Psoas muscle (tissue), 8 donors: ENCODE data around the gene FAM53B. TPM values are rescaled to one million over a fixed set of nuclear protein-coding genes. Genes with fewer than 3 reads are reported as not detected.

Experiments
- ATAC-seq, 4 donors: fragments of 200-7000 bp; cut with Tn5 transposase; one replicate each; pipeline ENCODE4 v1.9.1; 2020; ENCODE audit warnings: moderate library complexity in 3 of 4, mild to moderate bottlenecking in 2 of 4
- DNase-seq, 2 donors: peaks; one replicate each; pipeline ENCODE4 v3.0.0-alpha.2; 2020
- H3K27ac ChIP-seq: fragments of 200-600 bp; one replicate; pipeline ENCODE4 v1.8.0; 2022
- H3K27me3 ChIP-seq, 3 donors: fragments of 200-600 bp in 1 of 3; one replicate each; pipeline versions ENCODE4 v1.6.1 to v1.8.0; 2013 to 2022; ENCODE audit warnings: low read length in 2 of 3, mild to moderate bottlenecking in 2 of 3, moderate library complexity in 1 of 3; ENCODE audit not compliant: insufficient read depth in 3 of 3
- H3K36me3 ChIP-seq, 2 donors: fragments of 200-600 bp in 1 of 2; one replicate each; pipeline versions ENCODE4 v1.6.1 to v1.8.0; 2013 to 2022; ENCODE audit warnings: low read depth in 1 of 2, mild to moderate bottlenecking in 1 of 2, moderate library complexity in 1 of 2; ENCODE audit not compliant: insufficient read depth in 1 of 2
- H3K4me1 ChIP-seq: fragments of 200-600 bp; one replicate; pipeline ENCODE4 v1.8.0; 2022
- H3K4me3 ChIP-seq: fragments of 200-600 bp; one replicate; pipeline ENCODE4 v1.8.0; 2022; ENCODE audit warnings: mild to moderate bottlenecking
- H3K9me3 ChIP-seq: fragments of 200-600 bp; one replicate; pipeline ENCODE4 v1.8.0; 2022
- WGBS, 3 donors: extraction: QIAGEN DNeasy Blood & Tissue Kit; methylation state at CpG; one replicate each; pipeline versions ENCODE4 v1.1.6 to v1.1.7; 2013; 5-methylcytosine and 5-hydroxymethylcytosine counted together
- intact Hi-C, 2 donors: fragments of 100-400 bp; cut with DNase I; formaldehyde crosslinking; loops; one replicate each; pipeline versions ENCODE4 v1.11.0 to v1.14.2; 2022
- polyA plus RNA-seq, 3 donors: library from polyadenylated mRNA; stranded (reverse); fragments of 200-250 nt; gene quantifications; one replicate each; pipeline ENCODE4 v1.2.3, GENCODE V29; 2013
- total RNA-seq, 4 donors: library from RNA; stranded (reverse); fragmentation: NEBNext Ultra II Directional in 2 of 4; extraction: Animal tissue kit (Norgen Biotek cat#: 25700) in 2 of 4; gene quantifications; one replicate each; pipeline versions ENCODE4 v1.2.1 to v1.2.4, GENCODE V29; 2021 to 2023
- TF ChIP-seq, protein P1 (sequence below): fragments of 200-600 bp; IDR thresholded peaks from one replicate; pipeline ENCODE4 v1.8.0; 2022; ENCODE audit warnings: antibody characterized with exemption
- donor health status: healthy with polysubstance abuse.
- donor health status: DM: no; HTN: no; CAD: no; lungs with moderate emphysema.
- donor health status: Bipolar disorder and iron deficiency.
- donor health status: healthy.
- donor health status: DM: yes; HTN: yes; CAD: no.
- donor health status: DM: no; HTN: no; CAD: no.
- donor health status: DM: no; HTN: no; CAD: no.
- donor health status: DM: yes; HTN: yes; CAD: no.

Gene FAM53B
- total and polyA plus RNA-seq, 7 donors, result 31.0 to 178 (median 49.5) TPM

DNA sequence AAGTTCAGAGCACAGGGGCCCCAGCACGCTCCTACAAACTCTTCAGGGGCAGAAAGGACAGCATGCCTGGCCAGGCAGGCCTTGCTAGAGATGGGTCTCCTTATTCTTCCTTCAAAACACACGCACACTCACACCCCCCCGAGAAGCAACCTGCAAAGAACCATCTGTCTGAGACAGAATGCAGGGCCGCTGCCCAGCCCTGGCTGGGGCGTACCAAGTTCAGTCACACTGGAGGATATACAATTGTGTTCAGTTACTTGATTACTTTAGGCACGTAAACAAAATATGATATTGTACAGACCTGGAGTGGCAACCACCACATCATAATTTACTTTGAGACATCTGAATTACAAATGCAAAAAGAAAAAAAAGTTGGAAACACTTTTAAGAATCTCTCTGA, 5.7 kb downstream of the FAM53B start:
- H3K4me1 ChIP-seq, result peaks cover 93% of the 10 kb centered on the region
- peak overlapping the region; percentile 95 for H3K27ac ChIP-seq
- no peak for ATAC-seq

DNA sequence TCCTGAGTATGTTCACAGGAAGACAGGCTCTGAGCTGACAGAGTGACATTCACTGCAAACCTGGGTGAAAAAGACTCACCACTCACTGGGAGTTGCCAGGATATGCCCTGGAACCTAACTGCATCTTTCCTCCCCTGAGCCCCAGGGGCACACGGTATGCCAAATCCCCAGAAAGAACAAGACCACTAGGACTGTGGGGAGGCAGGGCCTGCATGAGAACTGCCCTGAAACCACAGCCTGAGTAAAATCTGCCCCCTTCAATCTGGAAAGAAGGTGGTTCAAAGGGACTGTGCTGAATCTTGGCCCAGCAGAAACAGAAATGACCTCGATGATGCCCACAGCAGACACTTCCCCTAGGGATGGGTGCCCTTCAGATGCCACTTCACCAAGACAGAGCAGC, 6.5 kb downstream of the FAM53B start:
- H3K27ac ChIP-seq, result peak overlapping the region; percentile 95
- 22 to 55% (median 27%) methylated on average over 2 of the region's 2 CpGs for WGBS, 3 donors
- TF ChIP-seq, protein P1, sequence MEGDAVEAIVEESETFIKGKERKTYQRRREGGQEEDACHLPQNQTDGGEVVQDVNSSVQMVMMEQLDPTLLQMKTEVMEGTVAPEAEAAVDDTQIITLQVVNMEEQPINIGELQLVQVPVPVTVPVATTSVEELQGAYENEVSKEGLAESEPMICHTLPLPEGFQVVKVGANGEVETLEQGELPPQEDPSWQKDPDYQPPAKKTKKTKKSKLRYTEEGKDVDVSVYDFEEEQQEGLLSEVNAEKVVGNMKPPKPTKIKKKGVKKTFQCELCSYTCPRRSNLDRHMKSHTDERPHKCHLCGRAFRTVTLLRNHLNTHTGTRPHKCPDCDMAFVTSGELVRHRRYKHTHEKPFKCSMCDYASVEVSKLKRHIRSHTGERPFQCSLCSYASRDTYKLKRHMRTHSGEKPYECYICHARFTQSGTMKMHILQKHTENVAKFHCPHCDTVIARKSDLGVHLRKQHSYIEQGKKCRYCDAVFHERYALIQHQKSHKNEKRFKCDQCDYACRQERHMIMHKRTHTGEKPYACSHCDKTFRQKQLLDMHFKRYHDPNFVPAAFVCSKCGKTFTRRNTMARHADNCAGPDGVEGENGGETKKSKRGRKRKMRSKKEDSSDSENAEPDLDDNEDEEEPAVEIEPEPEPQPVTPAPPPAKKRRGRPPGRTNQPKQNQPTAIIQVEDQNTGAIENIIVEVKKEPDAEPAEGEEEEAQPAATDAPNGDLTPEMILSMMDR, result no peak

More for the DNA sequence above, 5.7 kb downstream of the FAM53B start:
- H3K36me3 ChIP-seq, result no peaks in the 10 kb centered on the region
- intact Hi-C loops, result loop anchor here (5.0 to 10.0 kb wide), 3 partner anchors 36 to 91 kb away; no protein-coding TSS in a partner anchor
- H3K4me3 ChIP-seq, result no peak overlapping the region
- H3K9me3 ChIP-seq, result no peaks in the 10 kb centered on the region
- TF ChIP-seq, protein P1, result no peak
- no peaks in the 10 kb centered on the region for H3K27me3 ChIP-seq
- no peak for DNase-seq
- WGBS, 3 donors, result 26 to 46% (median 39%) methylated on average over 6 of the region's 6 CpGs

DNA sequence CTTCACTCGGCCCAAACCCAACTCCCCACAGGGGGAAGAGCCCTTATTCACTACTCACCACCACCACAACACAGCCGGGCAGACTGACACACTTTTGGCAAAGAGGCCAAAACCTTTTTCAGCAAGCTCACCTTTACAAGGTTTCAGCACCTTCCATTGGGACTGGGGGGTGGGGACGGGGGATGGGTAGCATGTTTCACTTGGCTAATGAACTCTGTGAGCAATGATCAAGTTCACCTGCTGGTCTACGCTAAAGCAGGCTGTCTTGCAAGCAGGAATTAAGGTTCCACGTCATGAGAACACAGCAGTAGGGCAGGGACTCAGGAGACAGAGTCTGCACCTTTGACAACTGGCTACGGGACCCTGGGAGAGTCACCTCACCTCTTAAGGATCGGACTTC, 7.0 kb downstream of the FAM53B start:
- Histone ChIP-seq H3K9me3 (no peaks in the 10 kb centered on the region), H3K36me3 (no peaks in the 10 kb centered on the region), H3K4me1 (peaks cover 100% of the 10 kb centered on the region), H3K4me3 (no peak overlapping the region), H3K27ac (peak overlapping the region; percentile 95), H3K27me3 (no peaks in the 10 kb centered on the region)
- TF ChIP-seq, protein P1, result no peak
- 39 to 61% (median 40%) methylated on average over 7 of the region's 7 CpGs for WGBS, 3 donors
- peak in 1 of 4 donors; percentile 3 for ATAC-seq
- intact Hi-C loops, result loop anchor here (5.0 to 10.0 kb wide), 3 partner anchors 35 to 90 kb away; no protein-coding TSS in a partner anchor
- DNase-seq, result no peak

More for the DNA sequence above, 6.5 kb downstream of the FAM53B start:
- Histone ChIP-seq H3K4me1 (peaks cover 100% of the 10 kb centered on the region), H3K4me3 (no peak overlapping the region), H3K27me3 (no peaks in the 10 kb centered on the region), H3K36me3 (no peaks in the 10 kb centered on the region), H3K9me3 (no peaks in the 10 kb centered on the region)
- ATAC-seq (no peak), DNase-seq (no peak)
- intact Hi-C loops, result loop anchor here (5.0 to 10.0 kb wide), 3 partner anchors 35 to 90 kb away; no protein-coding TSS in a partner anchor

DNA sequence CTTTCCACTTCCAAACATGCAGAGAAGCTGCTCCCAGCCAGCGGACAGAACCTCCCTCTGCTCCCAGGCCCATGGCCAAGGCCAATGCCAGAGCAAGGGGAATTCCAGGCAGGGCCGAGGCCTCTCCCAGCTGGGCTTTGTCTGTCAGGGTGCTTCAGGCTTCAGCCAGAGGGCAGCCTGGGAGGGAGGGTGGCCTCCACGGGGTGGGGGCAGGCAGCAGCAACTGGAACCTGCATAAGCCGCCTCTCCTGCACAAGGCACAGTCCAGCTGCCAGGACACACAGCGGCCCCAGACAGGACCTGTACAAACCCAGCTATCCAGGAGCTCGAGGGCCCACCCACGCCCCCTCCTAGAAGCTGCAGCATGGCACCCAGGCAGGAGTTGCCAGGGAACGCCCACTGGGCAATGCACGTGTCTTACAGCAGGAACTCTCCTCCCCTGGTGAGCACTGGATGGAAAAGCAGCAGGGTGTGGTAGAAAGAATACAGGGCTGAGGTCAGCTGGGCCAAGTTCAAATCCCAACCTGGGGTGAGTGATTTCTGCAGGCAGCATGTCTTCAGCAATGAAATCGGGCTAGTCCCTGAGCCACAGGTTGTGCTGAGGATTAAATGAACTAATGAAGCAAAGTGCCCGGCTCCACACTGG, 7.6 kb downstream of the FAM53B start:
- ATAC-seq, result peak; percentile 71 to 82 (median 76)
- intact Hi-C loops, result loop anchor here (5.0 to 10.0 kb wide), 3 partner anchors 34 to 89 kb away; no protein-coding TSS in a partner anchor
- peaks cover 100% of the 10 kb centered on the region for H3K4me1 ChIP-seq
- TF ChIP-seq, protein P1, result peak; percentile 12
- H3K27ac ChIP-seq, result peak overlapping the region; percentile 95
- H3K4me3 ChIP-seq, result peak overlapping the region; percentile 53
- no peaks in the 10 kb centered on the region for H3K27me3 ChIP-seq
- DNase-seq, result peak; percentile 80 to 95
- 7 to 12% (median 9%) methylated on average over 11 of the region's 11 CpGs for WGBS, 3 donors
- no peaks in the 10 kb centered on the region for H3K36me3 ChIP-seq
- no peaks in the 10 kb centered on the region for H3K9me3 ChIP-seq
